Measurements from ENCODE around the gene SLC7A5.

Gene SLC7A5

DNA sequence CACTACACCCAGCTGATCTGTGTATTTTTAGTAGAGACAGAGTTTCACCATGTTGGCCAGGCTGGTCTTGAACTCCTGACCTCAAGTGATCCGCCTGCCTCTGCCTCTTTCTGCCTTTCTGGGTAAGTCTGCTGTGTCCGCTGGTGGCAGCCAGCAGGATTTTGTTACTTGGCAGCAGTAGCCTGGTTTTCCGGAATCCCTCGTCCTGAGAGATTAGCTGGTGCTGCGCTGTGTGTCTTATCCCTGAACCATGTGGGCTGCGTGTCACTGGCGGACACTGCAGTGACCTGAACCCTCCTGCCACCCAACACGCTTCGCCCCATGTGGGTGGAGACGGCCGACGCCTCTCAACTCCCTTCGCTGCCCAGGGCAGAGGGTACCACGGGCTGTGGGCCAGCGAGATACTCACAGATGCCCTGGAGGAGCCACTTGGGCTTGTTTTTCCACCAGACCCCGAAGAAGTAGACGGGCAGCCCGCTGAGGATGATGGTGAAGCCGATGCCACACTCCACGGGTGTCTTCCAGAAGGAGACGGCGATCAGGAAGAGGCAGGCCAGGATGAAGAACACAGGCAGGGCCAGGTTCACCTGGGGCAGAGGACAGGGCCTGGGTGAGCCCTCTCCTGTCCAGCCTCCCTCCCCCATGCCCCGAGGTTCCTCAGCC lies 35.2 kb downstream of the SLC7A5 start (continued):
- TF ChIP-seq, protein P1, sequence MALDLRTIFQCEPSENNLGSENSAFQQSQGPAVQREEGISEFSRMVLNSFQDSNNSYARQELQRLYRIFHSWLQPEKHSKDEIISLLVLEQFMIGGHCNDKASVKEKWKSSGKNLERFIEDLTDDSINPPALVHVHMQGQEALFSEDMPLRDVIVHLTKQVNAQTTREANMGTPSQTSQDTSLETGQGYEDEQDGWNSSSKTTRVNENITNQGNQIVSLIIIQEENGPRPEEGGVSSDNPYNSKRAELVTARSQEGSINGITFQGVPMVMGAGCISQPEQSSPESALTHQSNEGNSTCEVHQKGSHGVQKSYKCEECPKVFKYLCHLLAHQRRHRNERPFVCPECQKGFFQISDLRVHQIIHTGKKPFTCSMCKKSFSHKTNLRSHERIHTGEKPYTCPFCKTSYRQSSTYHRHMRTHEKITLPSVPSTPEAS (tag by site-specific recombination; IDR thresholded peaks at IDR 0.05) = no peak
- TF ChIP-seq ZBTB8A (tag by site-specific recombination; IDR thresholded peaks at IDR 0.05) (no peak), ZNF658 (tag by site-specific recombination; IDR thresholded peaks at IDR 0.05) (no peak), HOXC10 (CRISPR knock-in tag; IDR thresholded peaks at IDR 0.05) (no peak), ZNF324 (tag by site-specific recombination; IDR thresholded peaks at IDR 0.05) (no peak), YY2 (tag by site-specific recombination; IDR thresholded peaks at IDR 0.05) (no peak), GLIS2 (tag by site-specific recombination; IDR thresholded peaks at IDR 0.05) (no peak), ZNF433 (tag by site-specific recombination; IDR thresholded peaks at IDR 0.05; ENCODE audit: low read depth) (no peak)
- TF ChIP-seq, protein P2, sequence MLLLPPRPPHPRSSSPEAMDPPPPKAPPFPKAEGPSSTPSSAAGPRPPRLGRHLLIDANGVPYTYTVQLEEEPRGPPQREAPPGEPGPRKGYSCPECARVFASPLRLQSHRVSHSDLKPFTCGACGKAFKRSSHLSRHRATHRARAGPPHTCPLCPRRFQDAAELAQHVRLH (tag by site-specific recombination; IDR thresholded peaks at IDR 0.05) = no peak
- TF ChIP-seq, protein P3, sequence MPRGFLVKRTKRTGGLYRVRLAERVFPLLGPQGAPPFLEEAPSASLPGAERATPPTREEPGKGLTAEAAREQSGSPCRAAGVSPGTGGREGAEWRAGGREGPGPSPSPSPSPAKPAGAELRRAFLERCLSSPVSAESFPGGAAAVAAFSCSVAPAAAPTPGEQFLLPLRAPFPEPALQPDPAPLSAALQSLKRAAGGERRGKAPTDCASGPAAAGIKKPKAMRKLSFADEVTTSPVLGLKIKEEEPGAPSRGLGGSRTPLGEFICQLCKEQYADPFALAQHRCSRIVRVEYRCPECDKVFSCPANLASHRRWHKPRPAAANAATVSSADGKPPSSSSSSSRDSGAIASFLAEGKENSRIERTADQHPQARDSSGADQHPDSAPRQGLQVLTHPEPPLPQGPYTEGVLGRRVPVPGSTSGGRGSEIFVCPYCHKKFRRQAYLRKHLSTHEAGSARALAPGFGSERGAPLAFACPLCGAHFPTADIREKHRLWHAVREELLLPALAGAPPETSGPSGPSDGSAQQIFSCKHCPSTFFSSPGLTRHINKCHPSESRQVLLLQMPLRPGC (tag by site-specific recombination; IDR thresholded peaks at IDR 0.05) = no peak

DNA sequence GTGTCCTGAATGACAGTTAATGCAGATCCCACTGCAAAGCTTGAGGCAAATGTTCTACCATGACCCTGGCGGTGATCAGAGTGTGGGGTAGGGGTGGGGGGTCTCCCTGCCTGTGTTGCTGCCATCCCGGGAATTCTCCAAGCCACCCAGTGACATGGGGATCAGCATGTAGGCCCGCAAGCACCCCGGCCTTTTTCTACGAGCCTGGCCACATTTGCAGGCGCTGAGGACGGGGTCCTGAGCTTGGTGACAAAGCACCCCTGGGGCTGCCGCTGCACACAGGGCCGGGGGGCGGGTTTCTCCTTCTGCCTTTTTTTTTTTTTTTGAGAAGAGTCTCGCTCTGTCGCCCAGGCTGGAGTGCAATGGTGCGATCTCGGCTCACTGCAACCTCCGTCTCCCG lies 35.8 kb downstream of the SLC7A5 start:
- H3K9me3 ChIP-seq (ENCODE audit: control insufficient read depth, insufficient read depth, low read depth, low read length) = no peaks in the 10 kb centered on the region
- TF ChIP-seq ZNF776 (tag by site-specific recombination; IDR thresholded peaks at IDR 0.05; ENCODE audit: borderline replicate concordance) (no peak), ZSCAN23 (tag by site-specific recombination; IDR thresholded peaks at IDR 0.05) (no peak), ZBTB1 (tag by site-specific recombination; IDR thresholded peaks at IDR 0.05) (no peak), ZBTB44 (tag by site-specific recombination; IDR thresholded peaks at IDR 0.05) (no peak), ZNF202 (tag by site-specific recombination; IDR thresholded peaks at IDR 0.05; ENCODE audit: borderline replicate concordance) (no peak), ZNF146 (tag by site-specific recombination; IDR thresholded peaks at IDR 0.05) (no peak), ZNF184 (tag by site-specific recombination; IDR thresholded peaks at IDR 0.05) (no peak), ZNF169 (tag by site-specific recombination; IDR thresholded peaks at IDR 0.05) (no peak), ZNF157 (tag by site-specific recombination; IDR thresholded peaks at IDR 0.05) (no peak)
- TF ChIP-seq, protein P4, sequence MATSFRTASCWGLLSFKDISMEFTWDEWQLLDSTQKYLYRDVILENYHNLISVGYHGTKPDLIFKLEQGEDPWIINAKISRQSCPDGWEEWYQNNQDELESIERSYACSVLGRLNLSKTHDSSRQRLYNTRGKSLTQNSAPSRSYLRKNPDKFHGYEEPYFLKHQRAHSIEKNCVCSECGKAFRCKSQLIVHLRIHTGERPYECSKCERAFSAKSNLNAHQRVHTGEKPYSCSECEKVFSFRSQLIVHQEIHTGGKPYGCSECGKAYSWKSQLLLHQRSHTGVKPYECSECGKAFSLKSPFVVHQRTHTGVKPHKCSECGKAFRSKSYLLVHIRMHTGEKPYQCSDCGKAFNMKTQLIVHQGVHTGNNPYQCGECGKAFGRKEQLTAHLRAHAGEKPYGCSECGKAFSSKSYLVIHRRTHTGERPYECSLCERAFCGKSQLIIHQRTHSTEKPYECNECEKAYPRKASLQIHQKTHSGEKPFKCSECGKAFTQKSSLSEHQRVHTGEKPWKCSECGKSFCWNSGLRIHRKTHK (tag by site-specific recombination; IDR thresholded peaks at IDR 0.05) = no peak
- TF ChIP-seq, protein P5, sequence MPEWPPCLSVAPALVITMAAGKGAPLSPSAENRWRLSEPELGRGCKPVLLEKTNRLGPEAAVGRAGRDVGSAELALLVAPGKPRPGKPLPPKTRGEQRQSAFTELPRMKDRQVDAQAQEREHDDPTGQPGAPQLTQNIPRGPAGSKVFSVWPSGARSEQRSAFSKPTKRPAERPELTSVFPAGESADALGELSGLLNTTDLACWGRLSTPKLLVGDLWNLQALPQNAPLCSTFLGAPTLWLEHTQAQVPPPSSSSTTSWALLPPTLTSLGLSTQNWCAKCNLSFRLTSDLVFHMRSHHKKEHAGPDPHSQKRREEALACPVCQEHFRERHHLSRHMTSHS (tag by site-specific recombination; IDR thresholded peaks at IDR 0.05) = no peak
- peaks cover 0 to 68% of the 10 kb centered on the region in 2 experiments; a peak in 2 of 3 replicates for H3K36me3 ChIP-seq (ENCODE audit: control insufficient read depth in 2 of 2, insufficient read depth in 1 of 2, low read length in 2 of 2)
- H3K27ac ChIP-seq (ENCODE audit: extremely low read depth, low read depth, low read length) = no peak overlapping the region
- no peak overlapping the region for H3K4me3 ChIP-seq (ENCODE audit: low read depth, low read length)
- ChIA-PET CTCF (interaction anchor here (0.6 to 1.4 kb wide), 4 partner anchors 16 to 54 kb away, joined by 3 to 4 read pairs (median 3); no protein-coding TSS in a partner anchor), POLR2A (no interaction called here)
- no peaks in the 10 kb centered on the region for H3K4me1 ChIP-seq (ENCODE audit: control insufficient read depth, insufficient read depth, low read length)
